CD4-positive, alpha-beta T cell treated with Interleukin-6 at 100 ng/mL for 8 hours (primary cell): ENCODE measurements around the gene NKX6-2.

Experiments used
- DNase-seq: peaks from one replicate; pipeline ENCODE4 v3.0.0-alpha.2; 2020; ENCODE audit warnings: mixed read lengths, low spot score

NKX6-2 gene

GRCh38 chr10:132737390-132738048 lies 48.4 kb downstream of the NKX6-2 start:
- DNase-seq = no peak

- no peak for DNase-seq
These were observed 50.0 kb downstream of the NKX6-2 start for GRCh38 chr10:132735923-132736391.

- no peak for DNase-seq
These were observed 50.6 kb downstream of the NKX6-2 start for GRCh38 chr10:132735341-132735775.

- DNase-seq = no peak
These were observed 52.0 kb downstream of the NKX6-2 start for GRCh38 chr10:132733926-132734325.
